PC-9 (cell line): ENCODE measurements around the gene FOXP3.

Source experiments
- EZH2 ChIP-seq: fragments of 200-600 bp; sonication (generic); IDR thresholded peaks from 2 replicates; pipeline ENCODE4 v1.8.0; 2017; ENCODE audit warnings: antibody characterized with exemption, low read depth
- TF ChIP-seq, protein P1 (sequence below): fragments of 200-600 bp; sonication (generic); conservative IDR thresholded peaks from 2 replicates; pipeline ENCODE4 v1.6.1; 2017; ENCODE audit warnings: mixed run types, antibody characterized with exemption, mild to moderate bottlenecking, moderate library complexity

DNA sequence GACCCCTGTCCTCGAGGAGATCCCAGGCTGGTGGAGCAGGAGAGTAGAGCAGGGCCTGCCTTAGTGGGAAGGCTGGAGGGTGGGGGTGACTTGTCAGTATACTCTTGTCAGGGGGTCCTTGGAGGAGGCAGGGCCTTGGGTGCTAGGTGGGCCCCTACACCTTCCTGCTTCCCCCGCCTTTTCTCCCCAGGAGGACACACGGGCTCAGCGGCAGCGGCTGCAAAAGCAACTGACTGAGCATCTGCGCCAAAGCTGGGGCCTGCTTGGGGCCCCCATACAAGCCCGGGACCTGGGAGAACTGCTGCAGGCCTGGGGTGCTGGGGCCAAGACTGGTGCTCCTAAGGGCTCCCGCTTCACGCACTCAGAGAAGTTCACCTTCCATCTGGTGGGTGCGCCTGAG, 18.0 kb downstream of the FOXP3 start:
- TF ChIP-seq, protein P1, sequence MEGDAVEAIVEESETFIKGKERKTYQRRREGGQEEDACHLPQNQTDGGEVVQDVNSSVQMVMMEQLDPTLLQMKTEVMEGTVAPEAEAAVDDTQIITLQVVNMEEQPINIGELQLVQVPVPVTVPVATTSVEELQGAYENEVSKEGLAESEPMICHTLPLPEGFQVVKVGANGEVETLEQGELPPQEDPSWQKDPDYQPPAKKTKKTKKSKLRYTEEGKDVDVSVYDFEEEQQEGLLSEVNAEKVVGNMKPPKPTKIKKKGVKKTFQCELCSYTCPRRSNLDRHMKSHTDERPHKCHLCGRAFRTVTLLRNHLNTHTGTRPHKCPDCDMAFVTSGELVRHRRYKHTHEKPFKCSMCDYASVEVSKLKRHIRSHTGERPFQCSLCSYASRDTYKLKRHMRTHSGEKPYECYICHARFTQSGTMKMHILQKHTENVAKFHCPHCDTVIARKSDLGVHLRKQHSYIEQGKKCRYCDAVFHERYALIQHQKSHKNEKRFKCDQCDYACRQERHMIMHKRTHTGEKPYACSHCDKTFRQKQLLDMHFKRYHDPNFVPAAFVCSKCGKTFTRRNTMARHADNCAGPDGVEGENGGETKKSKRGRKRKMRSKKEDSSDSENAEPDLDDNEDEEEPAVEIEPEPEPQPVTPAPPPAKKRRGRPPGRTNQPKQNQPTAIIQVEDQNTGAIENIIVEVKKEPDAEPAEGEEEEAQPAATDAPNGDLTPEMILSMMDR, result no peak
- no peak for TF ChIP-seq EZH2
